ENCODE results near the gene KRT37.

The KRT37 gene

DNA sequence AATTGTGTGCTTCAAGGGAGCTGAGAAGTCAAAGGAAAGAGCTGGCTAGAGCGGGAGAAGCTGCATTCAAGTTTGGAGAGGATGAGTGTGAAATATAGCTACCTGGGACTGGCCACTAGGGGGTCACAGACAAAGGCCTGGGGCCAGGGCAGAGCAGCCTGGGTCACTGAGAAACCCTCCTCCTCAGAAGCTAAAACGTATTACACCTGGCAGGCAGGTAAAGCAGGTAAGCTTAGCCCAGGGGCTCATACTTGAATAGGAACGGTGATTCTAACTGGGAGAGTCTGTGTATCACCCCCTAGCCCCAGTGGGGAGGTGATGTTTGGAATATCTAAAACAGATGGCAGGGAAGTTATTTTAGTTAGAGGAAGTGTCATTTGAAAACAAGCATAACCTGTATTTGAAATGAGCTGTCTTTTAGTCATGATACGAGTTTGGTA, 6.8 kb downstream of the KRT37 start:
- TF ChIP-seq, protein P1, sequence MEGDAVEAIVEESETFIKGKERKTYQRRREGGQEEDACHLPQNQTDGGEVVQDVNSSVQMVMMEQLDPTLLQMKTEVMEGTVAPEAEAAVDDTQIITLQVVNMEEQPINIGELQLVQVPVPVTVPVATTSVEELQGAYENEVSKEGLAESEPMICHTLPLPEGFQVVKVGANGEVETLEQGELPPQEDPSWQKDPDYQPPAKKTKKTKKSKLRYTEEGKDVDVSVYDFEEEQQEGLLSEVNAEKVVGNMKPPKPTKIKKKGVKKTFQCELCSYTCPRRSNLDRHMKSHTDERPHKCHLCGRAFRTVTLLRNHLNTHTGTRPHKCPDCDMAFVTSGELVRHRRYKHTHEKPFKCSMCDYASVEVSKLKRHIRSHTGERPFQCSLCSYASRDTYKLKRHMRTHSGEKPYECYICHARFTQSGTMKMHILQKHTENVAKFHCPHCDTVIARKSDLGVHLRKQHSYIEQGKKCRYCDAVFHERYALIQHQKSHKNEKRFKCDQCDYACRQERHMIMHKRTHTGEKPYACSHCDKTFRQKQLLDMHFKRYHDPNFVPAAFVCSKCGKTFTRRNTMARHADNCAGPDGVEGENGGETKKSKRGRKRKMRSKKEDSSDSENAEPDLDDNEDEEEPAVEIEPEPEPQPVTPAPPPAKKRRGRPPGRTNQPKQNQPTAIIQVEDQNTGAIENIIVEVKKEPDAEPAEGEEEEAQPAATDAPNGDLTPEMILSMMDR (conservative IDR thresholded peaks at IDR 0.05; ENCODE audit: low read depth, low read length) = peak; percentile 47
- DNase-seq (ENCODE audit: low read depth) = no peak
- no peak overlapping the region for H3K4me3 ChIP-seq (ENCODE audit: low read length)

DNA sequence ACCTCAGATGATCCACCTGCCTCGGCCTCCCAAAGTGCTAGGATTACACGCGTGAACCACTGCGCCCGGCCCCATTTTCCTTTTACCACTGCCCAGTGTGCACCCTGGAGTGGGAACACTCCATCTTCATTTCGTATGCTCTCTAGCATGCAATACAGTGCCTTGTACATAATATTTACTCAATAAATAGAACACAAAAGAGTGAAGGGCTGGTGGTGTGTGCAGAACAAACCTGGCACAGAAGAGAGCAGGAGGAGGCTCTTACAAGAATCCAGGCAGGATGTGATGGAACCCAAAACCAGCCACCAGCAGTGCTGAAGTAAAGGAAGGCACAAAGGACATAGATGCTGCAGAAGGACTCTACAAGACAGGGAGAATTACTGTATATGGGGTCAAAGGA, 7.3 kb downstream of the KRT37 start:
- TF ChIP-seq, protein P1 (conservative IDR thresholded peaks at IDR 0.05; ENCODE audit: low read depth, low read length) = no peak
- no peak for DNase-seq (ENCODE audit: low read depth)
- H3K4me3 ChIP-seq (ENCODE audit: low read length) = no peak overlapping the region

DNA sequence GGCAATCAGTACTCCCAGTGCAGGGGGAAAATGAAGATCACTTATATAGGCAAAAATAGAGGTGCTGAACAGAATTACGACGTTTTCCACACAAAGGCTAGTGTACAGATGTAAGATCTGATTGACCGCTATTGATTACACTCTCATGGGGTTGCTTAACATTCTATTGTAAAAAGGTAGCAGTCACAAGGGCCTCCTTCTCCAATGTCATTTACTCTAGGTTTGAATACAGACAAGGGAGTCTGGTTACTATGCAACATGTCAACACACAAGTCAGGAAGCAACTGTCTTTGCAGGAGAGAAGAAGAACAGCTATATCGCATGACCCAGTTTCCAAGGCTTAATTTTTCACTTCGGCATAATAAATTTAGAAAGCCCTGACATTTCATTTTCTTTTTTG, 7.9 kb downstream of the KRT37 start:
- TF ChIP-seq, protein P1 (conservative IDR thresholded peaks at IDR 0.05; ENCODE audit: low read depth, low read length) = no peak
- no peak for DNase-seq (ENCODE audit: low read depth)

DNA sequence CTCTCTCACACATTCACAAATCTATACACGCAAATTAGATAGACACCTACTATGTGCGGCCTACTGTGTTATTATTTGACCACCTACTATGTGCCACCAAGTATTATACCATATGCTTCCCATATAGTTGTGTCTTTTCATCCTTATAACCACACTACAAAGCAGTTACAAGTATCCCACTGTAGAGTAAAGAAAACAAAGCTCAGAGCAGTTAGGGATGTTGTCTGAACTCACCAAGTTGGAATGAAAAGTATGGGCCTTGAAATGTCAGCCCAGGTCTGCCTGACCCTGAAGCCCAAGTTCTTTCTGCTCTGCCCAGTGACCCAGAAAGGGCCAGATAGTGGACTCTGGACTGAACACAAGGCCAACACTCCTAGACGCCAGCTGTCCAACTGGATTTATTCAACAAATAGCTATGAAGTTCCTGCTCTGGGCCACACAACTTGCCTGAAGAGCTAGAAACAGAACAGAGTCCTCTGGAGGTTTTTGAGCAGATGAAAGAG, 8.5 kb downstream of the KRT37 start:
- H3K4me3 ChIP-seq (ENCODE audit: low read length) = no peak overlapping the region
- TF ChIP-seq, protein P1 (conservative IDR thresholded peaks at IDR 0.05; ENCODE audit: low read depth, low read length) = no peak
- DNase-seq (ENCODE audit: low read depth) = no peak

More for the DNA sequence above, 7.9 kb downstream of the KRT37 start:
- no peak overlapping the region for H3K4me3 ChIP-seq (ENCODE audit: low read length)

DNA sequence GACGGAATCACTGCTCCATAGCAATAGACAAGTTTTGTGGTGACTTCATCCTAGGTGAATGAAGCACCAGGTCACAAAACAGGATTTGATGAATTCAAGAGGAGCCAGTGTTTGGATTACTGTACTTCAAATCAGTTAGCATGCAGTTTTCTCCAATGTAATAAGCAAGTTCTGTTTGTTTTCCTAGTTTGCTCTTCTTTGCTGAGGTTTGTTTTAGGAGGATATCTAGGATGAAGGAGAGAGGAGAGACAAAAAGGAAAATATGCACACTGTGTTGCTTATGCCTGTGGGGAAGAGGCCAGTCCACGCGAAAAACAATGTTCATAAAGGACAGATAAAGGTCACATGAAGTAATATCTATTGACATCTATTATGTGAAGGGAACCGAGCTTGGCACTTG, 9.0 kb downstream of the KRT37 start:
- no peak for DNase-seq (ENCODE audit: low read depth)
- TF ChIP-seq, protein P1 (conservative IDR thresholded peaks at IDR 0.05; ENCODE audit: low read depth, low read length) = no peak
- H3K4me3 ChIP-seq (ENCODE audit: low read length) = no peak overlapping the region

DNA sequence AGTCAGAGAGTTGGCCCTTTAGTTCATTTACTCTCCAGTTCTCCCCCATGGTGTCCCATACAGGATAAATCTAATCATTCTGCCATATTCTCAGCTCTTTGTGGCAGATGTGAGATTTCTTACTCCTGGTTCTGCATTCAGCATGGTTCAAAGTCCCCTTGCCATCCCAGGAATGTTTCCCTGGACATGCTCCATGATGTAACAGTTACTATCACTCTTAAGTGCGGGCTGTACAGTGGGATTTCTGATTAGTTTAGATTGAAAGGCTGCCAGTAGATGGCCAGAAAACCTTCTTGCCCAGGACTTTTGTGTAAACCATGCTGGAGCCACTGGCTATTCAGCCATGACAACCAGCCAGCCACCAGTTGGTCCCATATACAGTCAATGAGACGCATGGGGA, 10.4 kb downstream of the KRT37 start:
- TF ChIP-seq, protein P1 (conservative IDR thresholded peaks at IDR 0.05; ENCODE audit: low read depth, low read length) = no peak
- no peak overlapping the region for H3K4me3 ChIP-seq (ENCODE audit: low read length)
- no peak for DNase-seq (ENCODE audit: low read depth)

DNA sequence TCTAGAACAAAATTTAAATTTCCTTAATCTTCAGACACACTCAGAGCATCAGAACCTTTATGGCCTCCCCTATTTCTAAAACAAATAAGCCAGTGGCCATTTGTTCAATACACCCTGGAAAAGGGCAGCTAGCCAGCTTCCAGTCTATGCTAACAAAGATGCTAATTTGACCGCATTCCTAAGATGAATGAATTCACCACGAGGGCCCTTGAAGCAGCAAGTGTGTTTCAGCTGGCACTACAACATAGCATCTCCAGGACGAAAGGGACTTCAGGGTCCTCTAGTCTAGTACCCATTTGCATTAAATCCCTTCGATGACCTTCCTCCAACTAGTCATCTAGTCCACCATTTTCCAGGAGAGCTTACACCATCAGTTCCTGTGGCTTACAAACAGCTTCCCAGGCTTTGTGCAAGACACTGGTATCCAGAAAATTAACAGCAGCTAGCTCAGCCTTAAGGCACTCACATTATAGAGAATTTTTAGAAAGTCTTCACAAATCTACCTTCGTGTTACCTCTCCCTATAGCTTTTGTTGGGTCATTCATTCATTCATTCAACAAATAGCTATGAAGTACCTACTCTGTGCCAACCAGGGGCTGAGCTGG, 10.9 kb downstream of the KRT37 start:
- H3K4me3 ChIP-seq (ENCODE audit: low read length) = no peak overlapping the region
- TF ChIP-seq, protein P1 (conservative IDR thresholded peaks at IDR 0.05; ENCODE audit: low read depth, low read length) = no peak
- no peak for DNase-seq (ENCODE audit: low read depth)
